ENCODE data around the gene FOXD4.
"Not testable (repeated sequence)": the region's sequence is repeated elsewhere in the genome, so short reads cannot be mapped to it uniquely, and the experiment has no call there.

FOXD4 gene

GRCh38 chr9:90851-91250 lies 27.4 kb downstream of the FOXD4 start:
- not testable (repeated sequence) for DNase-seq

GRCh38 chr9:88396-89037 lies 29.7 kb downstream of the FOXD4 start:
- DNase-seq = not testable (repeated sequence)

GRCh38 chr9:87860-88259 lies 30.4 kb downstream of the FOXD4 start:
- DNase-seq = not testable (repeated sequence)

GRCh38 chr9:87105-87504 lies 31.1 kb downstream of the FOXD4 start:
- not testable (repeated sequence) for DNase-seq

- DNase-seq = not testable (repeated sequence)
Measured at GRCh38 chr9:86697-87096, 31.5 kb downstream of the FOXD4 start.

- not testable (repeated sequence) for DNase-seq
Measured at GRCh38 chr9:82932-83689, 35.1 kb downstream of the FOXD4 start.

GRCh38 chr9:78333-78732 lies 39.9 kb downstream of the FOXD4 start:
- DNase-seq = not testable (repeated sequence)

- DNase-seq = not testable (repeated sequence)
Measured at GRCh38 chr9:76389-76788, 41.8 kb downstream of the FOXD4 start.

- not testable (repeated sequence) for DNase-seq
Measured at GRCh38 chr9:73900-74525, 44.2 kb downstream of the FOXD4 start.

GRCh38 chr9:73076-73899 lies 44.9 kb downstream of the FOXD4 start:
- not testable (repeated sequence) for DNase-seq

All from stimulated activated CD4-positive, alpha-beta T cell treated with anti-CD3 and anti-CD28 coated beads, Interleukin-1b, Interleukin-23, amount 100 ng/mL, for 48 hours (primary cell).